Hippocampal formation (tissue), 2 donors: ENCODE results near the gene PRKN.

Experiments
- DNase-seq, 2 donors: peaks; one replicate each; lab custom pipeline; 2025; lab: John Stamatoyannopoulos, UW

The PRKN gene

DNA sequence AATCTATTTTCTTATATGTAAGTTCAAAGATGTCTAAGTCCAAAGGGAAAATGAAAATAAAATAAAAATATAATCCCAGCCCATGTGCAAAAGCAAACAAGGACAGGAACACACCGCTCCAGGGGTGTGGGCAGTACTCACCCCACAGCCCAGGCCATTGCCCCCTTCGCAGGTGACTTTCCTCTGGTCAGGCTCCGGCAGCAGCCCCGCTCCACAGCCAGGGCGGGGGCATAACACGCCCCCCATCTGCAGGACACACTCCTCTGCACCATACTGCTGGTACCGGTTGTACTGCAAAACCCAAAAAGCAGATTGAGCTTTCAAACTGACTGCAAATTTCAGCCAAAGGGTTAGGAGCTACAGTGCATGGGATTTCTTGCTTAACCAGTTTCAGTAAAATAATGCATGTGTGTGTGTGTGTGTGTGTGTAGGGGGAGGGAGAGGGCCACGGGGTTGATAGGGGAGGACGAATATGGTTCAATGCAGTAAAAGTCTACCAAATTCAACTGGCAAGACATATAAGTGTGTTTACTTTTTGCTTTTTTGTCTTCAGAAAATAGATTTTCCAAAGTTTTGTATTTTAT lies 1178.8 kb downstream of the PRKN start:
- DNase-seq = no peak

- DNase-seq = no peak
These were observed 1179.9 kb downstream of the PRKN start for GRCh38 chr6:161547617-161548016.

GRCh38 chr6:161546632-161547031 lies 1180.9 kb downstream of the PRKN start:
- DNase-seq = no peak

DNA sequence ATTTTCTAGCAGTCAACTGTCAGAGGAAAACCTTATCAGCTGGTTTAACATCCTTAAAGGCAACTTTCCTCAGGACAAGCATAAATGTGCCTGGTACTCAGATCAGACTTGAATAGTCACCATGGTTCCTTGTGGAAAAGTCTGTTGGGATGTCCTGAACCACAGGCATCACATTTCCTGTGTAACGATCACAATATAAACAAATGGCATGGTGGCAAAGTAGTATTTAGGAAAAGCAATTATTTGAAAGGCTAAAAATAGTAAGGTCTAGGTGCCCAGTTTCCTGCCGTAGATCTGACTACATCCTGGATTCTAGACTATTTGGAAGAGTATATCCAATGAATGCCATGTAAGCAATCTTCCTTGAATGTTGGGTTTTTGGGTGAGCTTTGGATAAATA lies 1181.8 kb downstream of the PRKN start:
- DNase-seq = no peak

- no peak for DNase-seq
These were observed 1182.6 kb downstream of the PRKN start for GRCh38 chr6:161544801-161545480.

GRCh38 chr6:161543684-161544309 lies 1183.8 kb downstream of the PRKN start:
- no peak for DNase-seq

DNA sequence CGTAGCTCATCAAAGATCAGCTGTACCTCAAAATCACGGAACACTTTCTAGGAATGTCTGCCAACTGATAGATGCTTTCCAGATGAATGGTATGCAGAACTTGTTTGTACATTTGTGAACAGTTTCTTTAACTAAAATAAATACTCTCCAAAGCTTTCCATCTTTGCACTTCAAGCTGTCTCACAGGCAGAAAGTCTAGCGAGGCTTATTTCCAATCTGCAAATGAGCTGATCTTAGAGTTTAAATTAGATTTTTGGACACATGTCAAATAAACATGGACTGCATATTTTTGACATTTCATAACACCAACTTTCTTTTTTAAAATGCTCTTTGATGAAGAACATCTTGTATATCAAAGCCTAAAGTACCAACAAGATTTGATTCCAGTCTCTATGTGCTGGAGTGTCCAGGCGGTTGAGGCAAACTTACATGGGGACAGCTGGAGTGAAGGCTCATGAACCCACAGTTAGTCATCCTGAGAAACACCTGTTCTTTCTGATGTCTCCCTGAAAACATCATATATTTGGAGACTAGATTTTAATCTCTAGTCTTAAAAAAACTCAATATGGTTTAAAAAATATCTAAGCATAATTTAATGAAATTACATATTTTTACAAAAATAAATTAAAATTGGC lies 1185.1 kb downstream of the PRKN start:
- DNase-seq = no peak

DNA sequence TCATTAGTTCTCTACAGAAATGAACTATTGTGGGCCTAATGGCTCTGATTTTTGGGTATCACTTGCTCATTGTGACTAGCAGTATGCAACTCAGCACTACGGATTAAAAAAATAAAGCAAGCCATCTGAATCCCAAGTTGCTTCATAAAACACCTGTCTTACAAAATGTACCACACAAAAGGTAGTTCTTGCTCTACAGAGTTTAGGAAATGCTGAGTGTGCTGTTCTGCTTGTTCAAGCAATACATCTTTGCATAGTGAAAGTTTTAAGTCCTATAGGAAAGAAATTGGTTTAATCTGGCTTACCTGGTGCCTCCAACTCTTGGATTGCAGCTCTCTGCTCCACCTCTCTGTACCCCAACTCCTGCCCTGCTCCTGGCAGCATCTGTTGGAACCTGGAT lies 1187.0 kb downstream of the PRKN start:
- DNase-seq = no peak

DNA sequence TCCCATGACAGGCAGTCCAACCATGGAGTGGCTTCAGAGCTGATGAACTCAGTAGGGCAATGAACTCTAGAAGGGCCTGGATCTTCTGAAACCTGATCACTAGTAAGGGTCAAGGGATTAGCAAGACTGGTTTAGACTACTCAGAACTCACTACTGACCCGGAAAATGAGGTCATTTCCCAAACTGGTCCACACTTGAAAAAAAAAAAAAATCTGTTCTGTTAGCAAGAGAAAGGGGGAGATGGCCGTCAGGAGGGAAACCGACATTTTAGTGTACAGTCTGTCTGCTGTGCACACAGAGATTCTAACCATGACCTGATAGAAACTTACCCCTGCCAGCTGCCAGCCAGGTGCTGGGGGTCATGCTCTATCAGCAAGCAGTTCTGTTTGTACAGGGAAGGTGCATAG lies 1191.3 kb downstream of the PRKN start:
- DNase-seq = no peak

DNA sequence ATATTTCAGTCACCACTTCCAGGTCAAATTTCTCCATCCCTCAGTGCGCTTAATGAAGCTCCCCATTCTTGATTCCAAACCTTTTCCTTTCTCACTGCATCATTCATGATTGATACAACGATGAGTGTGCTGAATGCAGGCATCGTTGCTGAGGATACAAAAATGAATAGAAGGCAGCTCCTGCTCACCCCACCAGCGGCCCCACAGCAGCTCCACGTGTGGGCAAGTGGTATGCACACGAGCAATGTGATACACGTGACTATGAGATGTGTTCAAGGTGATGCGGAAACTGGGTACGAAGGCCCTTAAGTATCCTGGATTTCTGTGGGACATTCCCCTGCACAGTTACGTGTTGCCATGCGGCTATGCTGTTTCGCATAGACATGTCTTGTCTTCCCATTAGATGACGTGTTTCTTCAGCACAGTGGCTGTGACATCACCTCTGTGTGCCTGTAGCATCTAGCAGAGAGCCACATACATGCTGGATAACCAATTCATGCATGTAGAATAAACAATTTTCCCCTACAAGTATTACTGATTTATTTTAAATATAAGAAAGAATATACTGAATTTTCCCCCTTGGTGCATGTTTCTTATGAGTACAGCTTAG lies 1193.2 kb downstream of the PRKN start:
- DNase-seq = no peak

DNA sequence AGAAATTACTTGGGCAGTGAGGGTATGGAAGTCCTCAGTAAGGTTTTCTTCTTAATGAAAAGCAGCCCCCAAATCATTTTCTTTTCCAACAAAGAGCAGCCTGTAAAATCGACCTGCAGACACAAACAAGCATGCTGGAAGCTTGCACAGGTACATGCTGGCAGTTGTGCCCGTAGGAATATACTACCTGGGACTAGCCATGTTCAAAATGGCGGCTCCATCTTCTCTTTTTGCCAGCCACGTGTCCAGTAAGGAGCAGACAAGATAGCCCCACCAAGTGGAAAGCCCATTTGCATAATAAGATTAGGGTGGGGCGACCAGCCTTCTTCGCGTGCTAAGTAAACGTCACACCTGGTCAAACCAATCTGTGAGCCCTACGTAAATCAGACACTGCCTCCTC lies 1194.3 kb downstream of the PRKN start:
- DNase-seq = no peak

DNA sequence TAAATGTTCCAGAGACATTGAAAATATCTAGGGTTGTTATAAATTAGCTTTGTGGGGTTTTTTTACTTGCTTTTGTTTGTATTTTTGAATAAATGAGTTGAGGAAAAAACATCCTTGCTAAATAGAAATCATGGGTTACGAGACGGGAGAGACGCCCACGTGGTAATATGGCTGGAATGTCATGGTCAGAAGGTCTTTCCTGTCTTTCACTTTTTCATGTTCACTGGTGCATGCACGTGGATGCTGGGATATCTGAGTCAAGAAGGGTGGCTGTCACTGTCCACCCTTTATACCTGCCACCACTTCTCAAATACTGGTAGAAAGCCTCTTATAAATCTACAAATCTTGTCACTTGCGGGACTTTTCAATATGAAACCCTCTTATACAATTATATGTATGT lies 1195.0 kb downstream of the PRKN start:
- DNase-seq = no peak

DNA sequence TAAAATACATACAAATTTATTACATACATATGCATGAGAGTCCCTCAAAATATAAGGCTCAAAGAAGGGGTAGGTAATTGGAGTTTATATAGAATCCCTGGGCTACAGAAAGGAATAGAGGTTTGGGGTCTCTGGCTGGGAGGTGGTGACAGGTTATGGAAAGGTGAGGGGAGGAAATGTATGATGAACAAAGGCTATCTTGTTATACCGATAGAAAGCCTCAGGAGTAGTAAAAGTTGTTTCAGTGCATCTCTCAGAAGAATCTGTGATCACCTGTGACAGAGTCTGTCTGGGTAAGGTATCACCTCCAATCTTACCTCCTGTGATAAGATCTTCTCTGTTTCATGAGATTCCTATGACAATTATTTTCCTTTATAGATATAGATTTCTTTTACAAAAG lies 1200.8 kb downstream of the PRKN start:
- DNase-seq = no peak

DNA sequence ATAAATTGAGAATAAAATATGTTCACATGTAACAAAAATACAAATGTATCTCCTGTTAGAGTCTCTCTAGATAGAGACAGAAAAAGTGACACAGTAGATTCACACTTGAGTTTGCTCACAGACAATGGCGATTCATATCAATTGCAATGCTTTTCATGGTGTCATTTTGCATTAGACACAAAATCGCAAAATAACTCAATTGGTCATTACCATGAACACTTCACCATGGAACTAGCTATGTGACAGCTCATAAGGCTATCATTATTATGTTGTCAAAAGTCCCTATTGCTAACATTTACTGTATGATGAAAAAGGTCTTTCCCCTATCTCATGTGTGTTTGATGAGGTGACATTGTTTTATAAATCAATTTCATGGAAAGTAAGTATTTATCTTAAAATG lies 1204.2 kb downstream of the PRKN start:
- DNase-seq = no peak

GRCh38 chr6:161522276-161522675 lies 1205.3 kb downstream of the PRKN start:
- DNase-seq = no peak

- DNase-seq = no peak
These were observed 1216.0 kb downstream of the PRKN start for GRCh38 chr6:161511447-161512095.

DNA sequence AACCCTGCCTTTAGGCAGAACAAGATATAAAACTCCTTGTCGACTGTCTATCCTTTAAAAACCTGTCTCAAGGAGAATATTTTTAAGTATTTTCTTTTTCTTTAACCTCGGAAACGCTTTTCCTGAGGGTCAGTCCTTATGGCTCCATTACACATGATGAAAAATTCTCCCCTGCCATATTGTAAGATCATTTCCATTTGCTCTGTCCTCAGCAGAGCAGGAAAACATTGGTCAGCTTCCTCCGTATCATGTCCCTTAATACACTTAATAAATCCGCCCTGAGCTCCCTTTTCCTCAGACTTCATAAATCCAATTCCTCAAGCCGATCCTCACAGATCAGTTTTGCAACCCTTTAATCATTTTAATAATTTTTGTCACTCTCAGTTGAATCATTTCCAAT lies 1219.2 kb downstream of the PRKN start:
- DNase-seq = no peak

DNA sequence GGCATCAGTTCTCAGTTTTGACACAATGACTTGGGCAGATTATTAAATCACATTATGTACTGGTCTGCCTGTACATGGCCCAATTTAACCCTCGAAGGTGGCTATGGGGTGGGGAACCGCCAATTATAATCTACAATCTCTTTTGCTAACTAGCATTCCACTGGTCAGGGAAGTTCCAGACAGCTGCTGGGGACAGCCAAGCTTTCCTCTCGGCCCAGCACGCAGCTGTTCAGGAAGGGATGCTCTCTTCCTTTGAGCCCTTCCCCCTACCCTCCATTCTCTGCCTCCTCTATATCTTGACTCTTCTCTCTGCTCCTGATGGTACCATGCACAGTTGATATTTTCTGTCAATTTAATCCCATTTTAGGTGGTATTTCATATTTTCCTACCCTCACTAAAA lies 1220.2 kb downstream of the PRKN start:
- no peak for DNase-seq

GRCh38 chr6:161503570-161503969 lies 1224.0 kb downstream of the PRKN start:
- DNase-seq = no peak

GRCh38 chr6:161498881-161499280 lies 1228.7 kb downstream of the PRKN start:
- DNase-seq = no peak

DNA sequence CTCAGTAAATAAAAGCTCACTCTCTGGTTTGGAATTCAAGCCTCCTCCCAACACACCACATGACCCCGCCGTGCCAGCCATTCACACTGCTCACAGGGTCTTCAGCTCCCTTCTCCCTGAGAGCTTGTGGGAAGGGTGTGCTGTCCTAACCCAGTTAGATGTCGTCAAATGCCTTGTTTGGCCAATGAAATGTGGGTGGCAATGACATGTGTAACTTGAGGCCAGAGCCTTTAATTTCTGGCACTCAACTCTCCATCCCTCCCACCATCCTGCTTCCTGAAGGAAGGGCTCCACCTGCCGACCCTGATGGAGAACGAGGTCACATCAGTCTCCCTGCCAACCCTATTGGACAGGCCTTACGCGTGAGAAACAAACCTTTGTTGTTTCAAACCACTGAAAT lies 1229.2 kb downstream of the PRKN start:
- no peak for DNase-seq

DNA sequence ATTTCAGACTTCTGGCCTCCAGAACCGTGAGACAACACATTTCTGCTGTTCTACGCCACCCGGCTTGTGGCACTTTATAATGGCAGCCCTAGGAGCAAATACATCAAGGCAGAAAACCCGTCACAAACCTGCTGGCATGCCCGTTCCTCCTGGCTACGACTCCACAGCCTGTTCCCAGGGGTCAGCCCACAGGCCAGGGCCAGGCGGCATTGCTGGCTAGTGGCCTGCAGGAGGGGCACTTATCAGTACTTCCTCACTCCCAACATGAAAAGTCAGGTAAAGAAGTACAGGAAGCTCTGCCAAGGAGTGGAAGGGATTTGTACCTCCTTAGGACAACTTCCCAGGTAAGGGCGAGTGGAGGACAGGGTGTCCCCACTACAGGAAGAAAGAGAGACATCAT lies 1230.6 kb downstream of the PRKN start:
- no peak for DNase-seq
